HUES48 (cell line): Measurements from ENCODE around the gene ZNF778.
"Not testable (repeated sequence)": the region's sequence is repeated elsewhere in the genome, so short reads cannot be mapped to it uniquely, and the experiment has no call there.

ENCODE experiments used
- H3K27ac ChIP-seq: one replicate; pipeline ENCODE4 v1.7.0; 2013; ENCODE audit warnings: low read depth, low read length, inconsistent platforms
- H3K27me3 ChIP-seq: 2 replicates; pipeline ENCODE4 v1.6.1; 2013; ENCODE audit warnings: mild to moderate bottlenecking, low read length; ENCODE audit not compliant: control insufficient read depth, insufficient read depth
- H3K36me3 ChIP-seq: 2 replicates; pipeline ENCODE4 v1.6.1; 2013; ENCODE audit warnings: low read length; ENCODE audit not compliant: control insufficient read depth, insufficient read depth
- H3K4me1 ChIP-seq: 2 replicates; pipeline ENCODE4 v1.6.1; 2013; ENCODE audit warnings: mild to moderate bottlenecking, low read length; ENCODE audit not compliant: control insufficient read depth, insufficient read depth
- H3K4me3 ChIP-seq: 2 replicates; pipeline ENCODE4 v1.5.1; 2013; ENCODE audit warnings: mild to moderate bottlenecking, low read depth, low read length
- H3K9ac ChIP-seq: 2 replicates; pipeline ENCODE4 v1.6.1; 2013; ENCODE audit warnings: mild to moderate bottlenecking, low read depth, low read length, moderate library complexity
- H3K9me3 ChIP-seq: 2 replicates; pipeline ENCODE4 v1.6.1; 2013; ENCODE audit warnings: low read length; ENCODE audit not compliant: control insufficient read depth, insufficient read depth

The ZNF778 gene

DNA sequence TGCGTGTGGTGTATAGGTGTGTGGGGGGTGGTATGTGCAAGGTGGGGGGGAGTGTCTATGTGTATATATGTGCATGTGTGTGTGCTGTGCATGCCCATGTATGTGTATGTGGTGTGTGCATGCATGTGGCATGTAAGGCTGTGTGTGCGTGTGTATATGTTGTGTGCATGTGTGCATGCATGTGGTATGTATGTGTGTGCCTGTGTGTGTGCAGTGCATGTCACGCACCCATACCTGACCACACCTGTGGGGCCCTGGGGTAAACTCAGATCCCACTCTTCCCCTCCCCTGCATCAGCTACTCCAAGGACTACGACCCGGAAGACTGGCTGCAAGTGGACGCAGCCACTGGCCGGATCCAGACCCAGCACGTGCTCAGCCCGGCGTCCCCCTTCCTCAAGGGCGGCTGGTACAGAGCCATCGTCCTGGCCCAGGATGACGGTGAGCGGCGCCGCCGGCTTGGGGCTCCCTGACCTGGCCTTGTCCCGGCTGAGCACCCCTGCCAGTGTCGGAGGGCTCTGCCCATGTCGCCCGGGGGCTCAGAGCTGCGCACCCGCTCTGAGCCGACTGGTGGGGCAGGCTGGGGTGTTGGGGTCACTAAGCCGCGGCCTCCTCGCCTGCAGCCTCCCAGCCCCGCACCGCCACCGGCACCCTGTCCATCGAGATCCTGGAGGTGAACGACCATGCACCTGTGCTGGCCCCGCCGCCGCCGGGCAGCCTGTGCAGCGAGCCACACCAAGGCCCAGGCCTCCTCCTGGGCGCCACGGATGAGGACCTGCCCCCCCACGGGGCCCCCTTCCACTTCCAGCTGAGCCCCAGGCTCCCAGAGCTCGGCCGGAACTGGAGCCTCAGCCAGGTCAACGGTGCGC lies 26.2 kb upstream of the ZNF778 start:
- Histone ChIP-seq H3K9me3 (no peaks in the 10 kb centered on the region), H3K4me3 (no peak overlapping the region), H3K36me3 (no peaks in the 10 kb centered on the region), H3K27ac (no peak overlapping the region), H3K9ac (no peak overlapping the region), H3K4me1 (no peaks in the 10 kb centered on the region), H3K27me3 (peaks cover 12% of the 10 kb centered on the region)

DNA sequence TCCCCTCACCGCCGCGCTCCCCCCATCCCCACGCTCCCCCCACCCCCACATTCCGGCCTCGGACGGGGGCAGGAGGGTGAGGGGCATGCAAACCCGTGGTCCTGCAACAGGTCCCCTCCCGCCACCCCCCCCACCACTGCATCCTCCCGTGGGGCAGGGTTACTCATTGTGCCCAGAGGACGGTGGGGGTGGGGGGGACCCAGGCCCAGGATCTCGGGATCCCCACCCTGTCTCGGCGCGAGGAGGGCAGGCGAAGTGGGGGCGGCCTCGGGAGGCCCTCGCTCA lies 25.7 kb upstream of the ZNF778 start:
- H3K4me1 ChIP-seq: no peaks in the 10 kb centered on the region
- no peaks in the 10 kb centered on the region for H3K9me3 ChIP-seq
- H3K4me3 ChIP-seq: peak overlapping the region; percentile 75
- H3K27me3 ChIP-seq: peaks cover 12% of the 10 kb centered on the region
- no peak overlapping the region for H3K27ac ChIP-seq
- no peaks in the 10 kb centered on the region for H3K36me3 ChIP-seq
- H3K9ac ChIP-seq: 0 out of 2 replicates have a peak overlapping the region, but pooled peaks have one; percentile 35

DNA sequence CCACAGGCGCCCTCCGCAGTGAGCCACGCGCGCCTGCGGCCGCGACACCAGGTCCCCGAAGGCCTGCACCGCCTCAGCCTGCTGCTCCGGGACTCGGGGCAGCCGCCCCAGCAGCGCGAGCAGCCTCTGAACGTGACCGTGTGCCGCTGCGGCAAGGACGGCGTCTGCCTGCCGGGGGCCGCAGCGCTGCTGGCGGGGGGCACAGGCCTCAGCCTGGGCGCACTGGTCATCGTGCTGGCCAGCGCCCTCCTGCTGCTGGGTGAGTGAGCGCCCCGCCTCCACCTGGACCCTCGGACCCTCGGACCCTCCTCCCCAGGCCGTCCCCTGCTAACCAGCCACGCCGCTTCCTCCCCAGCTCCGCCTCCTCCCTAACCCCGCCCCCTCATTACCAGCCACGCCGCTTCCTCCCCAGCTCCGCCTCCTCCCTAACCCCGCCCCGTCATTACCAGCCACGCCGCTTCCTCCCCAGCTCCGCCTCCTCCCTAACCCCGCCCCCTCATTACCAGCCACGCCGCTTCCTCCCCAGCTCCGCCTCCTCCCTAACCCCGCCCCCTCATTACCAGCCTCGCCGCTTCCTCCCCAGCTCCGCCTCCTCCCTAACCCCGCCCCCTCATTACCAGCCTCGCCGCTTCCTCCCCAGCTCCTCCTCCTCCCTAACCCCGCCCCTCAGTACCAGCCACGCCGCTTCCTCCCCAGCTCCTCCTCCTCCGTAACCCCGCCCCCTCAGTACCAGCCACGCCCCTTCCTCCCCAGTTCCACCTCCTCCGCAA lies 25.1 kb upstream of the ZNF778 start:
- not testable (repeated sequence) for H3K4me1 ChIP-seq, H3K9me3 ChIP-seq, H3K27ac ChIP-seq, H3K36me3 ChIP-seq
- Histone ChIP-seq H3K9ac (0 out of 2 replicates have a peak overlapping the region, but pooled peaks have one; percentile 35), H3K27me3 (peaks cover 12% of the 10 kb centered on the region), H3K4me3 (peak overlapping the region; percentile 75)

DNA sequence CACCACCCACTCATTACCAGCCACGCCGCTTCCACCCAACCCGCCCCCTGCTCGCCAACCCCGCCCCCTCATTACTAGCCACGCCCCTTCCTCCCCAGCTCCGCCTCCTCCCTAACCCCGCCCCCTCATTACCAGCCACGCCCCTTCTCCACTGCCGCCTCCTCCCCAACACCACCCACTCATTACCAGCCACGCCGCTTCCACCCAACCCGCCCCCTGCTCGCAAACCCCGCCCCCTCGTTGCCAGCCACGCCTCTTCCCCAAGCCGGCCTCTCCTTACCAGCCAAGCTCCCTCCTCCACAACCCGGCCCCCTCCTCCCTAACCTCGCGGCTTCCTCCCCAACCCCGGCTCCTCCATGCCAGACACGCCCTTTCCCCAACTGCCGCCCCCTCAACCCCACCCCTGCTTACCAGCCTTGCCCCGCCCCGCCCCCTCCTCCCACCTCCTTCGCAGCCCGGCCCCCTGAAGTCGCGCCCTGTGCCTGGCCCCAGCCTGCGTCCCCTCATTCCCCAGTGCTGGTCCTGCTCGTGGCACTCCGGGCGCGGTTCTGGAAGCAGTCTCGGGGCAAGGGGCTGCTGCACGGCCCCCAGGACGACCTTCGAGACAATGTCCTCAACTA lies 24.4 kb upstream of the ZNF778 start:
- no peaks in the 10 kb centered on the region for H3K4me1 ChIP-seq
- H3K36me3 ChIP-seq: no peaks in the 10 kb centered on the region
- H3K27me3 ChIP-seq: peaks cover 12% of the 10 kb centered on the region
- peak overlapping the region; percentile 35; the same call in 1 of the 2 replicates for H3K4me3 ChIP-seq
- no peak overlapping the region for H3K27ac ChIP-seq
- no peaks in the 10 kb centered on the region for H3K9me3 ChIP-seq
- H3K9ac ChIP-seq: no peak overlapping the region

DNA sequence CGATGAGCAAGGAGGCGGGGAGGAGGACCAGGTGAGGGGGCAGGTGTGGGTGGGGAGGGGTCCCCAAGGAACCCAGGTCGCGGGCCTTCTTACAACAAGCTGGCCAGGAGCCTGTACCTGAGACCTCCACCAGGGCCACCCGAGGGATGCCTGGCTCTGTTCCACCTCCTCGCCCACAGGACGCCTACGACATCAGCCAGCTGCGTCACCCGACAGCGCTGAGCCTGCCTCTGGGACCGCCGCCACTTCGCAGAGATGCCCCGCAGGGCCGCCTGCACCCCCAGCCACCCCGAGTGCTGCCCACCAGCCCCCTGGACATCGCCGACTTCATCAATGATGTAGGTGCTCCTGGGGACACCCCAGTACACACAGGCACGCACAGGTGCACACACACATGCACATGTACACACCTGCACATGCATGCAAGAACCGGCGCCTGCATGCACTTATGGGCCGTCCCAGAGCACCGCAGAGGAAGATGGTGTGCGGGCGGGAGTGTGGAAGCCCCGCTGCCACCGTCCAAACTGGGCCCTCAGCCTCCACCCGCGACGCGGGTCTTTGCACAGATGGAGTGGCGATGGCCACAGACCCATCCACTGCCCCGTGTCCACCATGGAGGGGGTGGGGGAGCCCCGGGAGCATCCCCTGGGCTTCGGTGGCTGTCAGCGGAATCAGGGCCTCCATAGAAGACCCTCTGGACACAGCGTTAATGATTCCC lies 23.8 kb upstream of the ZNF778 start:
- H3K27me3 ChIP-seq: peaks cover 12% of the 10 kb centered on the region
- H3K9me3 ChIP-seq: no peaks in the 10 kb centered on the region
- no peaks in the 10 kb centered on the region for H3K36me3 ChIP-seq
- H3K9ac ChIP-seq: no peak overlapping the region
- no peaks in the 10 kb centered on the region for H3K4me1 ChIP-seq
- H3K4me3 ChIP-seq: peak overlapping the region; percentile 35; the same call in 1 of the 2 replicates
- H3K27ac ChIP-seq: no peak overlapping the region

DNA sequence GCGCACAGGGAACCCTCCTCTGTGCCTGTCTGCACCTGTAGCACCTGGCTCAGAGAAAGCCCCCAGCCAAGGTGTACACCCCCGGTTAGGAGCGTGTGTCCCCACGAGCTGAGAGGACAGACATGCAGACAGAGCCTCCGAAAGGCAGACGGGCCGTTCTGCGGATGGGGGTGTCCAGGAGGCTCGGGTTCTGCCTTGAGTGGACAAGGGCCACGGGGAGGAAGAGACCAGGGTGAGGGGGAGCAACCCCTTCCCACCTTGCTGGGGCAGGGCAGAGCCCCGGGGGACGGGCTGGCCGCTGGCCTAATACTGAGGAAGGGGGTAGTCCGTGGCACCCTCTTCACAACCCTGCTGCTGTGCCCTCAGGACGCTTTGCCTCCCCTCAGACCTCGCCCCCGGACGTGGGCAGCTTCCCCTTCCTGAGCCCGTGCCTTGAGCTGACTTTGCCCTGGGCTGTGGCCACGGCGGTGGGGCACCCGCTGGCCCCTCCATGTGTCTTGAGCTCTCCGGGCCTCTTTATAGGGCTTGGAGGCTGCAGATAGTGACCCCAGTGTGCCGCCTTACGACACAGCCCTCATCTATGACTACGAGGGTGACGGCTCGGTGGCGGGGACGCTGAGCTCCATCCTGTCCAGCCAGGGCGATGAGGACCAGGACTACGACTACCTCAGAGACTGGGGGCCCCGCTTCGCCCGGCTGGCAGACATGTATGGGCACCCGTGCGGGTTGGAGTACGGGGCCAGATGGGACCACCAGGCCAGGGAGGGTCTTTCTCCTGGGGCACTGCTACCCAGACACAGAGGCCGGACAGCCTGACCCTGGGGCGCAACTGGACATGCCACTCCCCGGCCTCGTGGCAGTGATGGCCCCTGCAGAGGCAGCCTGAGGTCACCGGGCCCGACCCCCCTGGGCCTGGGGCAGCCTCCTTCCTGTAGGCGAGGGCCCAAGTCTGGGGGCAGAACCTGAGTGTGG lies 22.9 kb upstream of the ZNF778 start:
- Histone ChIP-seq H3K9ac (no peak overlapping the region), H3K27ac (no peak overlapping the region), H3K4me1 (no peaks in the 10 kb centered on the region), H3K4me3 (no peak overlapping the region), H3K9me3 (no peaks in the 10 kb centered on the region), H3K36me3 (no peaks in the 10 kb centered on the region), H3K27me3 (peaks cover 14% of the 10 kb centered on the region)

DNA sequence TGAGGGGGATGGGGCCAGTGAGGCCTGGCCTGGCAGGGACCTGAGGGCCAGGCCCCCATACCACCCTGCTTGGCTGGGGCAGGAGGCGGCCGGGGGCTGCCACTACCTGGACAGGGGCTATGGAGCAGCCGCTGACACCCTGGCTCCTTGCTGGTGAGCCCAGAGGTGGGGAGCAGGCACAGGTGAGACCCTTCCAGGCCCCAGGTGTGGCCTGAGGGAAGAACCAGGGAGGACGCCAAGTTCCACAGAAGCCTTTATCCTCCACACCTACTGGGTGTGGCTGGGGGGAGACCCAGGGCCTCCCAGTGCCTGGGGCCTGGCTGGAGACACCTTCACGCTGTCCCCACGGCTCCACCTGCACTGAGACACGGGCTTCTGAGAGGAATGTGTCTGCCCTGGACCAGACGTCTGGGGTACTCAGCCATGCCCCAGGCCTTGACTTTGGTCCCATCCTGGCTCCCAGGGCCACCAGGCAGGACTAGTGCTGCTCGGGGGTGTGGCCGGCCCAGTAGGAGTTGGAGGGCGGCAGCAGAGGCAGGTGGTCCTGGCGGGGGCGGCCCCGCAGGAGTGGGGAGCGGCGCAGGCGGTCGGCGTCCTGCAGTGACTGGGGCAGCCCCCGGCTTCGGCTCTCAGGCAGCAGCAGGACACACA lies 21.9 kb upstream of the ZNF778 start:
- Histone ChIP-seq H3K9ac (no peak overlapping the region), H3K4me1 (peaks cover 8% of the 10 kb centered on the region; the same call in 1 of the 2 replicates), H3K36me3 (no peaks in the 10 kb centered on the region), H3K9me3 (no peaks in the 10 kb centered on the region), H3K4me3 (no peak overlapping the region), H3K27me3 (peaks cover 23% of the 10 kb centered on the region), H3K27ac (no peak overlapping the region)

DNA sequence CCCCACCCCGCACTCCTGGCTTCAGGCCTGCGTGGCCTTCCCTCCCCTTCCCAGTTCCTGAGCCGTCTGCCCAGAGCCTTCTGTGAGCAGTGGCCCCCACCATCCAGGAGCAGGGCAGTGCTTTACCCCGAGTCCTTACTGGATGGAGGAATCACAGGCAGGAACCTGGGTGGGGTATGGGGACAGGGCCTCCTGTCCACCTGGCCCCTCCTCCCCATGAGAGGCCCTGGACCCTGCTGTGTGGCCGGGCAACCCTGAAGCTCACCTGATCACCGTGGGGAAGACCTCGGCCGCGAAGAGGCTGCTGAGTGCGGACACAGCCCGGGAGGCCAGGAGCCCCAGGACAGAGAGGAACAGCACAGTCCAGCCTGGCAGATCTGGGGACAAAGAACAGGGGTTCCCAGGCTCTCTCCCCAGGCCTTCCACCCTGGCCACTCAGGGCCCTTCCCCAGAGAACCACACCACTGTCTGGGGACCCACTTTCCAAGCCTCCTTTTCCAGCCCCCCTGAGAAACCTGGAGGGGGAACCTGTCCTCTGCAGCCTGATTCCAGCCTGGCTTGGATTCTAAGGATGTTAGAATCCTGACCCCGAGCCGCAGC lies 20.4 kb upstream of the ZNF778 start:
- no peaks in the 10 kb centered on the region for H3K9me3 ChIP-seq

DNA sequence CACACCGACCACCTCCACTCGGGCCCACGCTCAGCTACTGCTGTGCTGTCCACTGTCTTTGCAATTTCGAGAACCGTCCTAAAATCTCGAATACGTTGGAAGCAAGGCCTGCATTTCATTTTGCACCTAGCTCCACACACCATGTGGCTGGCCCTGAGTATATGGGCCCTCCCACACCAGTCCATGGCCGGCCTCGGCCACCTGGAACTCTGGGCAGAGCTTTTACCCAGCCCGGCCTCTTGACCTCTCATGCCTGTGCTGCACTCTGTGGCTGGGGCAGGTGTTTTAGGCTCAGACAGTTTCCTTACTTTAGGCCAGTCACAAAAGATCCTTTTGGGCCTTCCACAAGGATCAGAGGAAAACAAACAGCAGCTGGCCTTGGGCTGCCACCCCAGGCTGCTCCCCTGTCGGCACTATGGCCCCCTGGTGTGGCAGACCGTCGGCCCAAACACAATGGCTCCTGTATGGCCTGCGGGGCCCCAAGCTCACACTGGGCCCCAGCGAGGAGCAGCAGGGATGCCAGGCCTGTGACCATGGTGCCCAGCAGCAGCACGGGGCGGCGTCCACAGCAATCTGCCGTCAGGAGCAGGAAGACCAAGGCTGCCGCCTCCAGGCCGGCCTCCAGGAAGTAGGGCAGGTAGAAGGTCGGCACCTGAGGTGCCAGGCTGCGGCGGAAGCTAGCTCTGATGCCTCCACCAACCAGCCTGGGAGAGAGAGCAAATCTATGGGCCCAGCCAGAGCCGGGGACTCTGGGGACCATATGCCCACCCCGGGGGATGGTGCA lies 19.7 kb upstream of the ZNF778 start:
- no peak overlapping the region for H3K4me3 ChIP-seq

More for the DNA sequence above, 20.4 kb upstream of the ZNF778 start:
- Histone ChIP-seq H3K27me3 (peaks cover 20% of the 10 kb centered on the region), H3K9ac (no peak overlapping the region), H3K27ac (no peak overlapping the region), H3K36me3 (no peaks in the 10 kb centered on the region), H3K4me3 (no peak overlapping the region), H3K4me1 (peaks cover 9% of the 10 kb centered on the region; the same call in 1 of the 2 replicates)

More for the DNA sequence above, 19.7 kb upstream of the ZNF778 start:
- Histone ChIP-seq H3K4me1 (peaks cover 9% of the 10 kb centered on the region; the same call in 1 of the 2 replicates), H3K27me3 (peaks cover 27% of the 10 kb centered on the region), H3K9me3 (no peaks in the 10 kb centered on the region), H3K36me3 (no peaks in the 10 kb centered on the region), H3K9ac (no peak overlapping the region), H3K27ac (no peak overlapping the region)
